Activated CD8-positive, alpha-beta T cell treated with anti-CD3 and anti-CD28 coated beads, Interleukin-2, amount 10 ng/mL, durations not matched to agents 7 days and 5 days (primary cell): ENCODE measurements around the gene FALEC. TPM values are rescaled to one million over a fixed set of nuclear protein-coding genes. Genes with fewer than 3 reads are reported as not detected.
"Not testable (repeated sequence)": the region's sequence is repeated elsewhere in the genome, so short reads cannot be mapped to it uniquely, and the experiment has no call there.

Experiments used
- ATAC-seq: fragments of 150-1000 bp; cut with Tn5 transposase; one replicate; pipeline ENCODE4 v1.10.0; 2021; ENCODE audit warnings: moderate library complexity
- CTCF ChIA-PET: fragments of 350-600 bp; sonication (Branson Sonifier 250); formaldehyde crosslinking; loops from one replicate; lab custom pipeline; 2021; ENCODE audit warnings: antibody characterized with exemption; lab: Charles Lee
- POLR2A ChIA-PET: fragments of 350-600 bp; sonication (Branson Sonifier 250); formaldehyde crosslinking; loops from one replicate; lab custom pipeline; 2021; ENCODE audit warnings: antibody characterized with exemption; lab: Charles Lee
- DNase-seq: peaks from one replicate; pipeline ENCODE4 v3.0.0-alpha.2; 2020
- H3K27ac Mint-ChIP-seq: one replicate; pipeline ENCODE4 v1.8.0; 2021; ENCODE audit warnings: mild to moderate bottlenecking, mixed read lengths
- H3K27me3 Mint-ChIP-seq: one replicate; pipeline ENCODE4 v1.8.0; 2021; ENCODE audit warnings: low read depth, mixed read lengths
- H3K36me3 Mint-ChIP-seq: one replicate; pipeline ENCODE4 v1.8.0; 2021; ENCODE audit warnings: low read depth, mixed read lengths
- H3K4me1 Mint-ChIP-seq: one replicate; pipeline ENCODE4 v1.8.0; 2021; ENCODE audit warnings: low read depth, mixed read lengths
- H3K4me3 Mint-ChIP-seq: one replicate; pipeline ENCODE4 v1.8.0; 2021; ENCODE audit warnings: mild to moderate bottlenecking, mixed read lengths
- H3K9me3 Mint-ChIP-seq: one replicate; pipeline ENCODE4 v1.8.0; 2022; ENCODE audit warnings: mixed read lengths; ENCODE audit not compliant: insufficient read depth
- total RNA-seq, 2 experiments: library from RNA; stranded (reverse); gene quantifications; one replicate each; pipeline ENCODE4 v1.2.3, GENCODE V29; 2021

The FALEC gene
- total RNA-seq, 2 experiments from 2014 or later: not detected

DNA sequence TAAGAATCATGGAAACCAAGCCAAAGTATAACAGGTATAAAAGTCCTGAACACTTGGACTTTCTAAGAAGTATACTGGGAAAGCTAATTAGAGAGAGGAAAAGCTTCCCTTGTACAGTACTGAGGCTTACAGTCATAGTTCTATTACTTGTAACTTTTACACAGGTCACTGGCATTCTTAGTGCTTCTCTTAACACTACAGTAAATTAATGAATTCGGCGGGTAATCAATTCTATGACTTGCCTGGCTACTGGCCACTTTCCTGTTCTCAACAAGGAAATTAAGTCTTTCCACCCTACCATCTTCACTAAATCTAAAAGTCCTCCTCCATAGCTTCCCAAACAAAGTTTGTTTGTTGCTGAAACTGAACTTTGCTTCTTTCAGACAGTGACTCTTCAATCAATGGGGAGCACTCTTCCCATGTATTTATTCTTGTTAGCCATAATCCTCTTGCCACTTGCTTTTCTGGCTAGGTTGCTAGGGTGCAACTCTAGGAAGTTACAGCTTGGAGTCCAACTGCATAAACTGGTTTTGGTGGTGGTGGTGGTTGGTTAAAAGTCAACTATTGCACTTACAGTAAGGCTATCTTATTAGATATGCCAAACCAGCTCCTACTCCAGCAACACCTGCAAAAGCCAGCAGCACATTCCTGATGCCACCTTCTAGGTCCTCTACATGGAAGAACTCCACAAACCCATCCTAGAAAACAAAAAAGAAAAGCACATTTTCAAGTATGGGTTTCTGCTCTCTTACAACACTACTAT is 61.4 kb downstream of the FALEC start:
- peak overlapping the region; percentile 97 for H3K4me3 Mint-ChIP-seq
- peaks cover 55% of the 10 kb centered on the region for H3K4me1 Mint-ChIP-seq
- ChIA-PET POLR2A (interaction anchor here (1.0 to 19.3 kb wide), 10 partner anchors 12 to 690 kb away, joined by 3 to 1108 read pairs (median 20); partner anchors contain the start of genes ENSA, GOLPH3L, MINDY1 and RPRD2), CTCF (interaction anchor here (4.4 to 13.3 kb wide), 2 partner anchors 12 to 44 kb away, joined by 36 to 412 read pairs; no protein-coding TSS in a partner anchor)
- H3K9me3 Mint-ChIP-seq: no peaks in the 10 kb centered on the region
- peak overlapping the region; percentile 94 for H3K27ac Mint-ChIP-seq
- no peaks in the 10 kb centered on the region for H3K27me3 Mint-ChIP-seq
- ATAC-seq (no peak), DNase-seq (no peak)
- peaks cover 72% of the 10 kb centered on the region for H3K36me3 Mint-ChIP-seq

DNA sequence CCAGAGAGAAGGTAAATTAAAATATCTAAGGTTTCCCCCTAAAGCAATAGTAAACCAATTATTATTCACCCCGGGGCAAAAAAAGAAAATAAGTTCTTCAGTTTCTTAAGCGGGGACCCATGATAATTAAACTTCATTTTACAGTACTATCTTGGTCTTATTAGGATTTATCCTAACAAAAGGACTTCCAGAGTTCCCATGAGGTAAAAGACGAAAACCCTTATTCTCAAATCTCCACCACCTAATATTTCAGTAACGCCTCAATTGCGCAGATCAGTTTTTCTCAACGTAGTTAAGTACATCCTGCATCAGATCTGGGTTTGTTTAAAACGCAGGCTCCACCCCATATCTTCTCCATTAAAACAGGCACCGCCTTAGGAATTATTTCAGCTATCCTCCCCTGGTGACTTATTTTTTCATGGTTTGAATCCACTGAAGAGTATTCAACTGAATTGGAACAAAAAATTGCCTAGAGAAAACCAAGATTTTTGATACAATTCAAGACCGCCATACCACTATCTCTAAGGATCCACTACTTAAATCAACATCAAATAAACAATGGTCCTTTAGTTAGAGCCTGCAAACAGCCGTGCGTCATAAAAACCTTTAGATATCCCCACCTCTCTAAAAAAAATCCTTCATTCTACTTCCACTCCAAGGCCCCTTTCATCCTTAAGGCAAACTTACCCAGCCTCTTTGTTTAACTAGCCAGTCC is 62.2 kb downstream of the FALEC start:
- peaks cover 65% of the 10 kb centered on the region for H3K36me3 Mint-ChIP-seq
- H3K4me3 Mint-ChIP-seq: peak overlapping the region; percentile 97
- no peaks in the 10 kb centered on the region for H3K9me3 Mint-ChIP-seq
- DNase-seq (peak; percentile 48), ATAC-seq (no peak)
- no peaks in the 10 kb centered on the region for H3K27me3 Mint-ChIP-seq
- peaks cover 52% of the 10 kb centered on the region for H3K4me1 Mint-ChIP-seq
- POLR2A ChIA-PET: interaction anchor here (1.1 to 19.3 kb wide), 10 partner anchors 11 to 691 kb away, joined by 3 to 1108 read pairs (median 20); partner anchors contain the start of genes ENSA and MINDY1
- H3K27ac Mint-ChIP-seq: peak overlapping the region; percentile 94
- CTCF ChIA-PET: interaction anchor here (0.6 to 13.3 kb wide), 4 partner anchors 13 to 426 kb away, joined by 3 to 412 read pairs (median 20); no protein-coding TSS in a partner anchor

DNA sequence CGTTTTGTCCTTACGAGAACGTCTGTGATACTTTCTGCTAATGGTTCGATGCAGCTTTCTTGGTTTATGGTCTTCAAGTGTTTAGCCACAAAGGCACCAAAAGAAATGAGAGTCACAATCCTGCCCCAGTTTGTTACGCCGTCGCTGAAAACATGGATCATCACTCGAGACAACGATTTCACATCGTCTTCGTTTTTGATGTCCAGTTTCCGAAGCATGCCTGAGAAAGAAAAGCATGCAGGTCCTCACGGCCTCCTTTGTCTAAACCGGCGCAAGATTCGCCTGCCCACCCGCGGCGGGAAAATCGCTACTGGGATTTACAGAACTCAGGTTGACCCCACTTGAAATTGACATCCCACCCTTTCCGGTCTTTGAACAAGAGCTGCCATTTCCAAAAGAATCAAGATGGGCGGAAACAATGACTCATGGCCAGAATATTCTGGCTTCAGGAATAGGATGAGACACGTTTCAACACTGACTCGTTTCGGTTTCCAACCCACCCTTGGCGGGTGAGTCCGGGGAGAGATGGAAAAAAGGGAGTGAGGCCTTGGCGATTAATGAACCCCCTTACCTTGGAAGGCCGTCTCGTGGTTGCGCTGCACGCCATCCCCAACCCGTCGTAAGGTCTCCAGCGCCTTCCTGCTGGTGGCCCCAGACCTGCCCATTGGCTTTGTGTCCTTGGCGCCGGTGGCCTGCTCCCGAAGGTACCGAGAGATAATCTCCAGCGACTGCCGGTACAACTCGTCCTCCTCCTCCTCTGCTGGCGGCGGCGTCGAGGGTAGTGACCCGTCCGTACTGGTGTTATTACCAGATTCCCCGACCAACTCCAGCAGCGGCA is 62.9 kb downstream of the FALEC start:
- DNase-seq: peak; percentile 67
- peak overlapping the region; percentile 94 for H3K27ac Mint-ChIP-seq
- H3K4me1 Mint-ChIP-seq: peaks cover 44% of the 10 kb centered on the region
- peak; percentile 14 for ATAC-seq
- H3K36me3 Mint-ChIP-seq: peaks cover 58% of the 10 kb centered on the region
- no peaks in the 10 kb centered on the region for H3K9me3 Mint-ChIP-seq
- CTCF ChIA-PET: interaction anchor here (0.6 to 13.3 kb wide), 9 partner anchors 14 to 425 kb away, joined by 3 to 412 read pairs (median 6); partner anchors contain the start of gene ENSA
- H3K27me3 Mint-ChIP-seq: no peaks in the 10 kb centered on the region
- H3K4me3 Mint-ChIP-seq: peak overlapping the region; percentile 97
- POLR2A ChIA-PET: interaction anchor here (0.6 to 19.3 kb wide), 20 partner anchors 11 to 692 kb away, joined by 3 to 1108 read pairs (median 10); partner anchors contain the start of genes ENSA, GOLPH3L, MINDY1 and RPRD2

DNA sequence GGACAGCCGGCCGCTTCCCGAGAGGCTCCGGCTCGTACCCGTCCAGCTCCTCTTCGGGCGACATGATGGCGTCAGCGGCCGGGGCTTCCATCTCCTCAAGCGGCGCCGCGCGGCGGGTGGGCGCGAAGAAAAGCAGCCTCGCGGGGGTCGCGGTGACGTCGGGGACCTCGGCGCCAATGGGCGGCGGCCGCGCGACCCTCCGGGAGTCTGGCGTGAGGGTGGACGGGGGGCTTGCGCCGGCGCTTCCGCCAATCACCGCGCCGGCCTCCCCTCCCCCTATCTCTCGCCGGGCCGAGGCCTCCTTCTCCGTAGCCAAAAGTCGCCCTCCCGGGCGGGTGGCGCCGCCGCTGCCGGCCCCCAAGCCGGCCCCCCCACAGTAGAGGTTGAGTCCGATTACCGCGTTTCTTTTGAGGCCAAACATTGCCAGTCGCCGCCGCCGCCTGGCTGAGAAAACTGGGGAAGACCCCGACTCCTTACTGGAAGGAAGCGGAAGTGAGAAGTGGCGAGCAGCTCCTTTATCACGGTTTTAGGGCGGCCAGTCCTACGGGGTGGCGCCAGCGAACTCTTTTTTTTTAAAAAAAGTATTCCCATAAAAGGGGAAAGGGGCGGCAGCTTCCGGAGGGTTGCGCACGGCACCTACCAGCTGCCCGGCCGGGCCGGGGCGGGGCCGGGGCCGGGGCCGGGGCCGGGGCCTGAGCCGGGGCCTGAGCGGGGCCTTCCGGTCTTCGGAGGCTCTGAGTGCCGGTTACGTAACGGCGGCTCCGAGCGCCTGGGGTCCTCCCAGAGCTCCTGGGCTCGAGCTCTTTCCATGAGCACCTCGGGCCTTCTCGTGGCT is 63.8 kb downstream of the FALEC start, which contains the start of gene MCL1:
MCL1 (minus strand) TSS at position 501 of the 835 bp plus-strand sequence; CDS start at position 421, 80 bp downstream.
- H3K9me3 Mint-ChIP-seq: no peaks in the 10 kb centered on the region
- peak within 1 kb of the TSS; percentile 98 for H3K27ac Mint-ChIP-seq
- POLR2A ChIA-PET: interaction anchor here (0.5 to 19.3 kb wide), 25 partner anchors 10 to 693 kb away, joined by 3 to 1108 read pairs (median 6); partner anchors contain the start of genes ANP32E, ENSA, GOLPH3L and MINDY1
- CTCF ChIA-PET: interaction anchor here (0.7 to 13.3 kb wide), 12 partner anchors 10 to 118 kb away, joined by 3 to 412 read pairs (median 4); partner anchors contain the start of genes ENSA, FALEC and GOLPH3L
- H3K27me3 Mint-ChIP-seq: no peaks in the 10 kb centered on the region
- DNase-seq (peak; percentile 94), ATAC-seq (peak; percentile 75)
- peaks cover 51% of the 10 kb centered on the region for H3K36me3 Mint-ChIP-seq
- H3K4me1 Mint-ChIP-seq: peaks cover 38% of the 10 kb centered on the region
- H3K4me3 Mint-ChIP-seq: peak within 1 kb of the TSS; percentile 97

DNA sequence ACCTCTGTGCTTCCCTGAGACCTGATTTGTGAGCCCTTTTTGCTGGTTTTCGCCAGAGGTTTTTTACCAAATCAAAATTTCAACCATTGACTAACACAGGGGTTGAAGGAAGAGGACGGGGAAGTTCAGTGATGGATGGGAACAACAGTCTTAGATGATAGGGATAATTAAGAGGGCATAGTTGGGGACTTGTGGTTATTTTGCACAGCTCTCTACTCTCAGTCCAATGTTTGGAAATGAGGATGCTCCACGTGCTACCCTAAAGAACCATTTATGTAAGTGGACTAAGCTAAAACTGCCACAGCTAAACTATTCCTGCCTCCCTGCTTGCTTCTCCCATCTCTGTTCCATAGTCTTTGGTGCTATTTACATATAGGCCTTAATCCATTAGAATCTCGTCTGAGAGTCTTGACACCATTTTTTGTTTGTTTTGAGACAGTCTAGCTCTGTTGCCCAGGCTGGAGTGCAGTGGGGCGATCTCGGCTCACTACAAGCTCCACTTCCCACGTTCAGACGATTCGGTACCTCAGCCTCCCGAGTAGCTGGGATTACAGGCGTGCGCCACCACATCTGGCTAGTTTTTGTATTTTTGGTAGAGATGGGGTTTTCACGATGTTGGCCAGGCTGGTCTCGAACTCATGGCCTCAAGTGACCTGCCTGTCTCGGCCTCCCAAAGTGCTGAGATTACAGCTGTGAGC is 64.5 kb downstream of the FALEC start:
- CTCF ChIA-PET: interaction anchor here (0.7 to 13.3 kb wide), 12 partner anchors 10 to 117 kb away, joined by 3 to 412 read pairs (median 4); partner anchors contain the start of genes ENSA, FALEC and GOLPH3L
- Mint-ChIP-seq H3K4me3 (peak overlapping the region; percentile 97), H3K4me1 (peaks cover 30% of the 10 kb centered on the region), H3K9me3 (no peaks in the 10 kb centered on the region), H3K27ac (peak overlapping the region; percentile 92), H3K36me3 (peaks cover 44% of the 10 kb centered on the region), H3K27me3 (no peaks in the 10 kb centered on the region)
- POLR2A ChIA-PET: interaction anchor here (0.5 to 19.3 kb wide), 17 partner anchors 9 to 426 kb away, joined by 3 to 1108 read pairs (median 12); partner anchors contain the start of genes ANP32E, ENSA, GOLPH3L and MINDY1
- ATAC-seq: no peak
- DNase-seq: no peak

DNA sequence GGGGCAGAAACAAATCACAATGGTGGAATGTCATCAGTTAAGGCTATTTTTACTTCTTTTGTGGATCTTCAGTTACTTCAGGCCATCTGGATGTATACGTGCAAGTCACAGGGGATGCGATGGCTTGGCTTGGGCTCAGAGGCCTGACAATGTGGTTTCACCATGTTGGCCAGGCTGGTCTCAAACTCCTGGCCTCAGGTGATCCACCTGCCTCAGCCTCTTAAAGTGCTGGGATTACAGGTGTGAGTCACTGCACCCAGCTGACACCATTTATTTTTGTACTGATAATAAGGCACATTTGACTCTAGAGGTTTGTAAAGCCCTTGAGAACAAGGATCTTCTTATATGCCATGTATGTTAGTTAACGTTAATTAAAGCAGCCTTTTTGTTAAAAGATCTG is 65.4 kb downstream of the FALEC start:
- Mint-ChIP-seq H3K4me1 (peaks cover 24% of the 10 kb centered on the region), H3K4me3 (peak overlapping the region; percentile 97), H3K36me3 (peaks cover 40% of the 10 kb centered on the region), H3K27ac (peak overlapping the region; percentile 92)
- not testable (repeated sequence) for H3K27me3 Mint-ChIP-seq, ATAC-seq, DNase-seq, H3K9me3 Mint-ChIP-seq
- CTCF ChIA-PET: interaction anchor here (2.9 to 13.3 kb wide), 3 partner anchors 16 to 41 kb away, joined by 20 to 412 read pairs (median 21); no protein-coding TSS in a partner anchor
- POLR2A ChIA-PET: interaction anchor here (0.8 to 19.3 kb wide), 6 partner anchors 8 to 48 kb away, joined by 3 to 1108 read pairs (median 14); partner anchors contain the start of gene ENSA

DNA sequence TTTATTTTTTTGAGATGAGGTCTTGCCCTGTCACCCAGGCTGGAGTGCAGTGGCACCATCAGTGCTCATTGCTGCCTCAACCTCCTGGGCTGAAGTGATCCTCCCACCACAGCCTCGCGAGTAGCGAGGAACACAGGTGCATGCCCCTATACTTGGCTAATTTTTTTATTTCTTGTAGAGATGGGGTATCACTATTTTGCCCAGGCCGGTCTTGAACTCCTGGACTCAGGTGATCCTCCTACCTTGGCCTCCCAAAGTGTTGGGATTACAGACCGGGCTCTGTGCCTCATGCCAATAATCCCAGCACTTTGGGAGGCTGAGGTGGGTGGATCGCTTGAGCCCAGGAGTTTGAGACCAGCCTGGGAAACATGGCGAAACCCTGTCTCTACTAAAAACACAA is 65.9 kb downstream of the FALEC start:
- POLR2A ChIA-PET: interaction anchor here (0.8 to 19.3 kb wide), 4 partner anchors 12 to 48 kb away, joined by 3 to 1108 read pairs (median 115); partner anchors contain the start of gene ENSA
- CTCF ChIA-PET: interaction anchor here (2.9 to 13.3 kb wide), 3 partner anchors 17 to 40 kb away, joined by 20 to 412 read pairs (median 21); no protein-coding TSS in a partner anchor
- not testable (repeated sequence) for ATAC-seq, H3K27me3 Mint-ChIP-seq, DNase-seq, H3K4me3 Mint-ChIP-seq, H3K9me3 Mint-ChIP-seq, H3K27ac Mint-ChIP-seq
- Mint-ChIP-seq H3K4me1 (peaks cover 20% of the 10 kb centered on the region), H3K36me3 (peaks cover 35% of the 10 kb centered on the region)

DNA sequence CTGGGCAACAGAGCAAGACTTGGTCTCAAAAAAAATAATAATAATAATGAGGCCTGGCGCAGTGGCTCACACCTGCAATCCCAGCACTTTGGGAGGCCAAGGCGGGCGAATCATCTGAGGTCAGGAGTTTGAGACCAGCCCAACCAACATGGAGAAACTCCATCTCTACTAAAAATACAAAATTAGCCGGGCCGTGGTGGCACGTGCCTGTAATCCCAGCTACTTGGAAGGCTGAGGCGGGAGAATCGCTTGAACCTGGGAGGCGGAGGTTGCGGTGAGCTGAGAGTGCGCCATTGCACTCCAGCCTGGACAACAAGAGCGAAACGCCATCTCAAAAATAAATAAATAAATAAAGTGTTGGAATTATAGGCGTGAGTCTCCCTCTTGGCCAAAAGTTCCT is 66.4 kb downstream of the FALEC start:
- H3K27me3 Mint-ChIP-seq, H3K4me3 Mint-ChIP-seq, H3K27ac Mint-ChIP-seq, DNase-seq, H3K9me3 Mint-ChIP-seq, ATAC-seq: not testable (repeated sequence)
- Mint-ChIP-seq H3K4me1 (peaks cover 20% of the 10 kb centered on the region), H3K36me3 (peaks cover 31% of the 10 kb centered on the region)
- POLR2A ChIA-PET: interaction anchor here (1.8 to 19.3 kb wide), 2 partner anchors 18 to 47 kb away, joined by 6 to 1108 read pairs; partner anchors contain the start of gene ENSA
- CTCF ChIA-PET: interaction anchor here (13.3 kb wide), 1 partner anchor 17 kb away, joined by 412 read pairs; no protein-coding TSS in a partner anchor

DNA sequence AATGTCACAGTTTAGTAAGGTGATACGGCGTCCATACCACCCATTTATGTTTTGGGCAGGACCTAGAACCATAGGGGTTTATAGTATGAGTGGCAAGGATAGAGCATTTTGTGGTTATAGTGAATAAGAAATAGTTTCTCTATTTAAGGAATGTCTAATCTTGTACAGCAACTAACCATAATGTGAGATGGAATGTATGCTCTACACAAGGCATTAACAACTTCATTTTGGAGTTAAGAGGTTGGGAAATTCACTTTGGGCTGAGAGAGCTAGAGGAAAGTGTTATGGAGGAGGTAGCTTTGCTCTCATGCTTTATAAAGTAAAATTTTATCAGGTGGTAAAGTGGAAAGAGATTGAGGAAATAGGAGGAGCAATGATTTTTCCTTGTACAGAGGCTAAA is 66.8 kb downstream of the FALEC start:
- ChIA-PET CTCF (interaction anchor here (13.3 kb wide), 1 partner anchor 17 kb away, joined by 412 read pairs; no protein-coding TSS in a partner anchor), POLR2A (interaction anchor here (1.8 to 19.3 kb wide), 2 partner anchors 19 to 47 kb away, joined by 6 to 1108 read pairs; partner anchors contain the start of gene ENSA)
- no peak overlapping the region for H3K4me3 Mint-ChIP-seq
- DNase-seq: no peak
- peaks cover 20% of the 10 kb centered on the region for H3K4me1 Mint-ChIP-seq
- H3K27me3 Mint-ChIP-seq: no peaks in the 10 kb centered on the region
- peaks cover 27% of the 10 kb centered on the region for H3K36me3 Mint-ChIP-seq
- no peak overlapping the region for H3K27ac Mint-ChIP-seq
- no peaks in the 10 kb centered on the region for H3K9me3 Mint-ChIP-seq
- no peak for ATAC-seq
